ENCODE data around the gene NELL1.

NELL1 gene

DNA sequence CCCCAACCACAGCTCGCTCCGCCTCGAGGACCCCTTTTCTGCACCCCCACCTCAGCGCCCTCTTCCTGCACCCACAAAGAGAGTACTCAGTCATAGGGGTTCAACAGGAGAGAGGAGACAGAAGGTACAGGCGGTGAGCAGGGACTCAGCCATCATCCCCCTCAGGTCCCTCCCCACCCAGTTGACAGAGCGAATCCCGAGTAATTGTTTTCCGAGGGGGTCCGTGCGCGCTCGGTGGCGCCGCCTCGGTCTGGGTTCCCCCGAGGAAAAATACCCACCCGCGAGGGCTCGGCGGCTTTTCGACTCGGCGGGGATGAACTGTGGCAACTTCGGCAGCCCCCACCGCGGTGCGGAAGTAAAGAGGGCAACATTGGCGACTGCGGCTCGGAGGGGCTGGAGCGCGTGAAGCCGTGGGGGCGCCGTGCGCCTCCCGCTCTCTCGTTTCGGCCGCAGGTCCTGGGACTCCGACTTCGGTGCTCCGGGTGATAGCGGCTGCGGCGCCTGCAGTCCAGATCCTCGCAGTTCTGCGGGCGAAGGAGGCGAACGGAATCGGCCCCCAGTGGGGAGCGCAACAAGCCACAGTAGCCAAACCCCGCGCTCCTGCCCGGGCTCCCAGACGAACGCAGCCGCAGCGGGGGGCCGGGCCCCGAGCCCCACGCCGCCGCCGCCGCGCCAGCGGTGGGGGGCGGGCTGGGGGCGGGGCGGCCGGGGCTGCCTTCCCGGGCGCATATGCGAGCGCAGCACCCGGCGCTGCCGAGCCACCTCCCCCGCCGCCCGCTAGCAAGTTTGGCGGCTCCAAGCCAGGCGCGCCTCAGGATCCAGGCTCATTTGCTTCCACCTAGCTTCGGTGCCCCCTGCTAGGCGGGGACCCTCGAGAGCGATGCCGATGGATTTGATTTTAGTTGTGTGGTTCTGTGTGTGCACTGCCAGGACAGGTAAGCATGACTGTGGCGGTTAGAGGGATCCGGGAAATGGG lies at the start of gene NELL1:
NELL1 (plus strand) TSS at position 743 of the 976 bp plus-strand sequence.
- no peak for DNase-seq (ENCODE audit: low read depth)
- no peak within 1 kb of the TSS for H3K4me3 ChIP-seq (ENCODE audit: control insufficient read depth, low read depth, low read length)
- TF ChIP-seq, protein P1, sequence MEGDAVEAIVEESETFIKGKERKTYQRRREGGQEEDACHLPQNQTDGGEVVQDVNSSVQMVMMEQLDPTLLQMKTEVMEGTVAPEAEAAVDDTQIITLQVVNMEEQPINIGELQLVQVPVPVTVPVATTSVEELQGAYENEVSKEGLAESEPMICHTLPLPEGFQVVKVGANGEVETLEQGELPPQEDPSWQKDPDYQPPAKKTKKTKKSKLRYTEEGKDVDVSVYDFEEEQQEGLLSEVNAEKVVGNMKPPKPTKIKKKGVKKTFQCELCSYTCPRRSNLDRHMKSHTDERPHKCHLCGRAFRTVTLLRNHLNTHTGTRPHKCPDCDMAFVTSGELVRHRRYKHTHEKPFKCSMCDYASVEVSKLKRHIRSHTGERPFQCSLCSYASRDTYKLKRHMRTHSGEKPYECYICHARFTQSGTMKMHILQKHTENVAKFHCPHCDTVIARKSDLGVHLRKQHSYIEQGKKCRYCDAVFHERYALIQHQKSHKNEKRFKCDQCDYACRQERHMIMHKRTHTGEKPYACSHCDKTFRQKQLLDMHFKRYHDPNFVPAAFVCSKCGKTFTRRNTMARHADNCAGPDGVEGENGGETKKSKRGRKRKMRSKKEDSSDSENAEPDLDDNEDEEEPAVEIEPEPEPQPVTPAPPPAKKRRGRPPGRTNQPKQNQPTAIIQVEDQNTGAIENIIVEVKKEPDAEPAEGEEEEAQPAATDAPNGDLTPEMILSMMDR (conservative IDR thresholded peaks at IDR 0.05; ENCODE audit: control insufficient read depth, insufficient read depth, low read depth, low read length), result no peak

DNA sequence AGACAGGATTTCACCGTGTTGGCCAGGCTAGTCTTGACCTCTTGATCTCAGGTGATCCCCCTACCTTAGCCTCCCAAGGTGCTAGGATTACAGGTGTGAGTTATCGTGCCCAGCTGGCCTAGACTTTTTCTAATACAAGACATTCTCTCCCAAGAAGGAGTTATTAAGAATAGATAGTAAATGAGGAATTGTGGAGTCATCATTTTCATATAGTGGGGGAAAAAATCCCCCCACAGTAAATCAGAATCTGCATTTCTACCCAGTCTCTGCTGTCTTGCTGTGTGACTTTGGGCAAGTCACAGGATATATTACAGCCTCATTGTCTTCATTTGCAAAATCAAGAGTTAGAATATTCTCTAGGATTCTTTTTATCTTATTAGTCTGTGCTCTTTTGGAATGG lies 48.4 kb upstream of the NELL1 start:
- TF ChIP-seq, protein P1 (conservative IDR thresholded peaks at IDR 0.05; ENCODE audit: control insufficient read depth, insufficient read depth, low read depth, low read length), result no peak
- no peak for DNase-seq (ENCODE audit: low read depth)
- H3K4me3 ChIP-seq (ENCODE audit: control insufficient read depth, low read depth, low read length), result no peak overlapping the region

DNA sequence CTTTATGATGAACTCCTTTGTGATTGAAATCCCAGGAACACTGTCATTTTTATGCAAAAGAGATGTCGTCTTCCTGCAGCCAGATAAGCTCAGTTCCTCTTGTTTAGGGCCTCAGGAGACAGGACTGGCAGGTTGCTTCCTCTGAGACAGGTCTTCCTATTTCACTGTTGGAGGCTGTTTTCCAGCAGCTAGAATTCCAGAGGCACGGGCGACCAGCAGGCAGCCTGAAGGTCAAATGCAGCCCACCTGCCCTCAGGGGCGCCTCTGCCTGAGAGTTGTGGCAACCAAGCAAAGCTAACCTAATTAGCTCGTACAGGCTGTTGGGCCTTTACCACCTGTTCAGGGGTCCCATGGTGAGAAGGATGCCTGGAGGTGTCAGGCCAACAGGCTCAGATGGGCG lies 47.7 kb upstream of the NELL1 start:
- H3K4me3 ChIP-seq (ENCODE audit: control insufficient read depth, low read depth, low read length), result no peak overlapping the region
- TF ChIP-seq, protein P1 (conservative IDR thresholded peaks at IDR 0.05; ENCODE audit: control insufficient read depth, insufficient read depth, low read depth, low read length), result no peak
- no peak for DNase-seq (ENCODE audit: low read depth)

DNA sequence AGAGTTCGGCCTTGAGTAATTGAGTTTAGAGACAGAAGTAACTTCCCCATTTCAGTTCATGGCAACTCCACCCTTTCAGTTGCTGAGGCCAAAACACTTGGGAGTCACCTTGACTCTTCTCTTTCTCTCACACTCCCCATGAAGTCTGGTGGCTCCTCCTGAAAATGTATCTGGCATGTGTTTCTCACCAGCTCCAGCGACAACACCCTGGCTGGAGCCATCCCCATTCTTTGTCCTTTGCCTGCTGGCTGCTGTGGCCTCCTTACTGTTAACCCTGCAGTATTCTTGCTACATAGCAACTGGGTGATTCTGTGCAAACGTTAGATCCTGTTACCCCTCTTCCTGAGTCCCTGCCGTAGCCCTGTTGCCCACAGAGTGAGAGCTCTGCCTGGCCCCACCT lies 46.1 kb upstream of the NELL1 start:
- DNase-seq (ENCODE audit: low read depth), result no peak
- H3K4me3 ChIP-seq (ENCODE audit: control insufficient read depth, low read depth, low read length), result no peak overlapping the region
- TF ChIP-seq, protein P1 (conservative IDR thresholded peaks at IDR 0.05; ENCODE audit: control insufficient read depth, insufficient read depth, low read depth, low read length), result no peak

DNA sequence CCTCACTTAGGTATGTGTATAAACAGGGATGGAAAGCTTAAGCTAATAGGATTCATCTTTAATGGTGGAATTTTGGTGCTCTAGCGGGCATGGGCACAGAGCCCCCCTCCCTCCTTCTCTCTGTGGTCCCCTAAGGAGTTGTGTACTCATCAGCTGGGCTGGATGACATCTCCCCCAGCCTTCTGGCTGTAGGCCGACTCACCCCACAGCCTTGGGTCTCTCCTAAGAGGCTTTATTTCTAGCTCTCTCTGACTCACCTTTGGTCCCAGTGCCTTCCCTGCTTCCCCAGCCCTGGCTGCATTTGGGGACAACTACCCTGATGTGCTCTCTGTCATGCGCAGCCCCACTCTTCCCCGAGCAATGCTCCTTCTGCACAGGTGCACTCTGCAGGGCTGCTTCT lies 43.1 kb upstream of the NELL1 start:
- TF ChIP-seq, protein P1 (conservative IDR thresholded peaks at IDR 0.05; ENCODE audit: control insufficient read depth, insufficient read depth, low read depth, low read length), result no peak
- no peak for DNase-seq (ENCODE audit: low read depth)
- no peak overlapping the region for H3K4me3 ChIP-seq (ENCODE audit: control insufficient read depth, low read depth, low read length)

DNA sequence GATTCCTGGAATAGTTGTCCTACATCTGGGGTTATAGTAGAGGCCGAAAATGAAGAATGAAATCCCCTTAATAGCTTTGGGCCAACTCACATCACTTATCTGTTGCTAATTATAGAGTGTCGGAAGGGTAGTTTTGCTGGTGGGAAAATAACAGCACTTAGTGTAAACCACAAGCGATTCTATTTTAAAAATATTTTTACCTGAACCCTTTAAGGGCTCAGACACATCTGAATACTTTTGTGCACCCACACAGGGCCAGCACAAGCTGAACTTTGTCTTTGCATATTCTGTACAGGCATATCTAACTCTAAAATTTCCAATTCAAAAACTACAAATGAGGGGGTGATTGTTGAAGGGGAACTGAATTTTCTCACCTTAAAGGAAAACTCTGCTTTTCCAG lies 42.4 kb upstream of the NELL1 start:
- TF ChIP-seq, protein P1 (conservative IDR thresholded peaks at IDR 0.05; ENCODE audit: control insufficient read depth, insufficient read depth, low read depth, low read length), result no peak
- no peak for DNase-seq (ENCODE audit: low read depth)
- no peak overlapping the region for H3K4me3 ChIP-seq (ENCODE audit: control insufficient read depth, low read depth, low read length)
